ENCODE measurements around the gene CBX7. TPM values are rescaled to one million over a fixed set of nuclear protein-coding genes. Genes with fewer than 3 reads are reported as not detected.

CBX7 gene
- total and polyA plus RNA-seq, 2 experiments from 2014 or later, result 2.6 to 11.5 TPM

DNA sequence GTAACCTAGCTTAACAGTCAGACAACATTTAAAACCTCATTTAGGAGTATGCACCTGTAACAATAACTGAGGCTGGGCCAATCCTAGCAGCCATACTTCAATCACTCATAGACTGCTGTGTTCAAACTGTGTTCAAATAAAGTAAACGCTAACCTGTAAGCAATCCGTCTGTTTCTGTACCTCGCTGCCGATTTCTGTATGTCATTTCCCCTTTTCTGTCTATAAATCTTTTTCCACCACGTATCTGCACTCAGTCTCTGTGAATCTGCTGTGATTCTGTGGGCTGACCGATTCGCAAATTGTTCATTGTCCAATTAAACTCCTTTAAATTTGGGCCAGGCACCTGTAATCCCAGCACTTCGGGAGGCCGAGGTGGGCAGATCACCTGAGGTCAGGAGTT, 43.1 kb downstream of the CBX7 start:
- no peaks in the 10 kb centered on the region for H3K27me3 Mint-ChIP-seq (ENCODE audit: insufficient read depth, low read depth, poor library complexity)
- Histone ChIP-seq H3K4me2 (no peak overlapping the region), H3K4me3 (no peak overlapping the region), H3K27me3 (ENCODE audit: insufficient read depth) (peaks cover 7% of the 10 kb centered on the region), H3K9me2 (ENCODE audit: insufficient read depth) (no peaks in the 10 kb centered on the region), H4K20me1 (replicated peaks; ENCODE audit: insufficient read depth) (no peaks in the 10 kb centered on the region), H2AFZ (no peak overlapping the region), H3F3A (replicated peaks; ENCODE audit: low read depth) (no peaks in the 10 kb centered on the region), H3K79me2 (replicated peaks; ENCODE audit: insufficient read depth) (no peaks in the 10 kb centered on the region), H3K36me3 (ENCODE audit: insufficient read depth) (no peaks in the 10 kb centered on the region), H3K27ac (ENCODE audit: low read depth) (no peak overlapping the region), H3K4me1 (ENCODE audit: insufficient read depth) (peaks cover 5% of the 10 kb centered on the region)
- peaks cover 16% of the 10 kb centered on the region for H3K4me1 Mint-ChIP-seq
- H3K4me3 Mint-ChIP-seq, result no peak overlapping the region
- TF ChIP-seq EZH2phosphoT487 (IDR thresholded peaks at IDR 0.05; ENCODE audit: unreplicated experiment) (no peak), NANOG (IDR thresholded peaks at IDR 0.05; ENCODE audit: borderline replicate concordance) (no peak), JUNB (IDR thresholded peaks at IDR 0.05; ENCODE audit: unreplicated experiment) (no peak), POLR2AphosphoS5 (IDR thresholded peaks at IDR 0.05; ENCODE audit: low read depth) (no peak), STAT1 (IDR thresholded peaks at IDR 0.05; ENCODE audit: unreplicated experiment) (no peak), EZH2 (IDR thresholded peaks at IDR 0.05; ENCODE audit: low read depth, unreplicated experiment) (no peak), ZNF331 (CRISPR knock-in tag; IDR thresholded peaks at IDR 0.05; ENCODE audit: low read depth) (no peak), CREB1 (CRISPR knock-in tag; IDR thresholded peaks at IDR 0.05; ENCODE audit: low read depth) (no peak), ZNF114 (CRISPR knock-in tag; IDR thresholded peaks at IDR 0.05) (no peak)
- TF ChIP-seq, protein P1, sequence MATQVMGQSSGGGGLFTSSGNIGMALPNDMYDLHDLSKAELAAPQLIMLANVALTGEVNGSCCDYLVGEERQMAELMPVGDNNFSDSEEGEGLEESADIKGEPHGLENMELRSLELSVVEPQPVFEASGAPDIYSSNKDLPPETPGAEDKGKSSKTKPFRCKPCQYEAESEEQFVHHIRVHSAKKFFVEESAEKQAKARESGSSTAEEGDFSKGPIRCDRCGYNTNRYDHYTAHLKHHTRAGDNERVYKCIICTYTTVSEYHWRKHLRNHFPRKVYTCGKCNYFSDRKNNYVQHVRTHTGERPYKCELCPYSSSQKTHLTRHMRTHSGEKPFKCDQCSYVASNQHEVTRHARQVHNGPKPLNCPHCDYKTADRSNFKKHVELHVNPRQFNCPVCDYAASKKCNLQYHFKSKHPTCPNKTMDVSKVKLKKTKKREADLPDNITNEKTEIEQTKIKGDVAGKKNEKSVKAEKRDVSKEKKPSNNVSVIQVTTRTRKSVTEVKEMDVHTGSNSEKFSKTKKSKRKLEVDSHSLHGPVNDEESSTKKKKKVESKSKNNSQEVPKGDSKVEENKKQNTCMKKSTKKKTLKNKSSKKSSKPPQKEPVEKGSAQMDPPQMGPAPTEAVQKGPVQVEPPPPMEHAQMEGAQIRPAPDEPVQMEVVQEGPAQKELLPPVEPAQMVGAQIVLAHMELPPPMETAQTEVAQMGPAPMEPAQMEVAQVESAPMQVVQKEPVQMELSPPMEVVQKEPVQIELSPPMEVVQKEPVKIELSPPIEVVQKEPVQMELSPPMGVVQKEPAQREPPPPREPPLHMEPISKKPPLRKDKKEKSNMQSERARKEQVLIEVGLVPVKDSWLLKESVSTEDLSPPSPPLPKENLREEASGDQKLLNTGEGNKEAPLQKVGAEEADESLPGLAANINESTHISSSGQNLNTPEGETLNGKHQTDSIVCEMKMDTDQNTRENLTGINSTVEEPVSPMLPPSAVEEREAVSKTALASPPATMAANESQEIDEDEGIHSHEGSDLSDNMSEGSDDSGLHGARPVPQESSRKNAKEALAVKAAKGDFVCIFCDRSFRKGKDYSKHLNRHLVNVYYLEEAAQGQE (IDR thresholded peaks at IDR 0.05; ENCODE audit: unreplicated experiment), result no peak
- TF ChIP-seq, protein P2, sequence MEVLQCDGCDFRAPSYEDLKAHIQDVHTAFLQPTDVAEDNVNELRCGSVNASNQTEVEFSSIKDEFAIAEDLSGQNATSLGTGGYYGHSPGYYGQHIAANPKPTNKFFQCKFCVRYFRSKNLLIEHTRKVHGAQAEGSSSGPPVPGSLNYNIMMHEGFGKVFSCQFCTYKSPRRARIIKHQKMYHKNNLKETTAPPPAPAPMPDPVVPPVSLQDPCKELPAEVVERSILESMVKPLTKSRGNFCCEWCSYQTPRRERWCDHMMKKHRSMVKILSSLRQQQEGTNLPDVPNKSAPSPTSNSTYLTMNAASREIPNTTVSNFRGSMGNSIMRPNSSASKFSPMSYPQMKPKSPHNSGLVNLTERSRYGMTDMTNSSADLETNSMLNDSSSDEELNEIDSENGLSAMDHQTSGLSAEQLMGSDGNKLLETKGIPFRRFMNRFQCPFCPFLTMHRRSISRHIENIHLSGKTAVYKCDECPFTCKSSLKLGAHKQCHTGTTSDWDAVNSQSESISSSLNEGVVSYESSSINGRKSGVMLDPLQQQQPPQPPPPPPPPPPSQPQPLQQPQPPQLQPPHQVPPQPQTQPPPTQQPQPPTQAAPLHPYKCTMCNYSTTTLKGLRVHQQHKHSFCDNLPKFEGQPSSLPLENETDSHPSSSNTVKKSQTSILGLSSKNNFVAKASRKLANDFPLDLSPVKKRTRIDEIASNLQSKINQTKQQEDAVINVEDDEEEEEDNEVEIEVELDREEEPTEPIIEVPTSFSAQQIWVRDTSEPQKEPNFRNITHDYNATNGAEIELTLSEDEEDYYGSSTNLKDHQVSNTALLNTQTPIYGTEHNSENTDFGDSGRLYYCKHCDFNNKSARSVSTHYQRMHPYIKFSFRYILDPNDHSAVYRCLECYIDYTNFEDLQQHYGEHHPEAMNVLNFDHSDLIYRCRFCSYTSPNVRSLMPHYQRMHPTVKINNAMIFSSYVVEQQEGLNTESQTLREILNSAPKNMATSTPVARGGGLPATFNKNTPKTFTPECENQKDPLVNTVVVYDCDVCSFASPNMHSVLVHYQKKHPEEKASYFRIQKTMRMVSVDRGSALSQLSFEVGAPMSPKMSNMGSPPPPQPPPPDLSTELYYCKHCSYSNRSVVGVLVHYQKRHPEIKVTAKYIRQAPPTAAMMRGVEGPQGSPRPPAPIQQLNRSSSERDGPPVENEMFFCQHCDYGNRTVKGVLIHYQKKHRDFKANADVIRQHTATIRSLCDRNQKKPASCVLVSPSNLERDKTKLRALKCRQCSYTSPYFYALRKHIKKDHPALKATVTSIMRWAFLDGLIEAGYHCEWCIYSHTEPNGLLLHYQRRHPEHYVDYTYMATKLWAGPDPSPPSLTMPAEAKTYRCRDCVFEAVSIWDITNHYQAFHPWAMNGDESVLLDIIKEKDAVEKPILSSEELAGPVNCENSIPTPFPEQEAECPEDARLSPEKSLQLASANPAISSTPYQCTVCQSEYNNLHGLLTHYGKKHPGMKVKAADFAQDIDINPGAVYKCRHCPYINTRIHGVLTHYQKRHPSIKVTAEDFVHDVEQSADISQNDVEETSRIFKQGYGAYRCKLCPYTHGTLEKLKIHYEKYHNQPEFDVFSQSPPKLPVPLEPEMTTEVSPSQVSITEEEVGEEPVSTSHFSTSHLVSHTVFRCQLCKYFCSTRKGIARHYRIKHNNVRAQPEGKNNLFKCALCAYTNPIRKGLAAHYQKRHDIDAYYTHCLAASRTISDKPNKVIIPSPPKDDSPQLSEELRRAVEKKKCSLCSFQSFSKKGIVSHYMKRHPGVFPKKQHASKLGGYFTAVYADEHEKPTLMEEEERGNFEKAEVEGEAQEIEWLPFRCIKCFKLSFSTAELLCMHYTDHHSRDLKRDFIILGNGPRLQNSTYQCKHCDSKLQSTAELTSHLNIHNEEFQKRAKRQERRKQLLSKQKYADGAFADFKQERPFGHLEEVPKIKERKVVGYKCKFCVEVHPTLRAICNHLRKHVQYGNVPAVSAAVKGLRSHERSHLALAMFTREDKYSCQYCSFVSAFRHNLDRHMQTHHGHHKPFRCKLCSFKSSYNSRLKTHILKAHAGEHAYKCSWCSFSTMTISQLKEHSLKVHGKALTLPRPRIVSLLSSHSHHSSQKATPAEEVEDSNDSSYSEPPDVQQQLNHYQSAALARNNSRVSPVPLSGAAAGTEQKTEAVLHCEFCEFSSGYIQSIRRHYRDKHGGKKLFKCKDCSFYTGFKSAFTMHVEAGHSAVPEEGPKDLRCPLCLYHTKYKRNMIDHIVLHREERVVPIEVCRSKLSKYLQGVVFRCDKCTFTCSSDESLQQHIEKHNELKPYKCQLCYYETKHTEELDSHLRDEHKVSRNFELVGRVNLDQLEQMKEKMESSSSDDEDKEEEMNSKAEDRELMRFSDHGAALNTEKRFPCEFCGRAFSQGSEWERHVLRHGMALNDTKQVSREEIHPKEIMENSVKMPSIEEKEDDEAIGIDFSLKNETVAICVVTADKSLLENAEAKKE (CRISPR knock-in tag; IDR thresholded peaks at IDR 0.05), result no peak
- TF ChIP-seq, protein P3, sequence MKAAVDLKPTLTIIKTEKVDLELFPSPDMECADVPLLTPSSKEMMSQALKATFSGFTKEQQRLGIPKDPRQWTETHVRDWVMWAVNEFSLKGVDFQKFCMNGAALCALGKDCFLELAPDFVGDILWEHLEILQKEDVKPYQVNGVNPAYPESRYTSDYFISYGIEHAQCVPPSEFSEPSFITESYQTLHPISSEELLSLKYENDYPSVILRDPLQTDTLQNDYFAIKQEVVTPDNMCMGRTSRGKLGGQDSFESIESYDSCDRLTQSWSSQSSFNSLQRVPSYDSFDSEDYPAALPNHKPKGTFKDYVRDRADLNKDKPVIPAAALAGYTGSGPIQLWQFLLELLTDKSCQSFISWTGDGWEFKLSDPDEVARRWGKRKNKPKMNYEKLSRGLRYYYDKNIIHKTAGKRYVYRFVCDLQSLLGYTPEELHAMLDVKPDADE (IDR thresholded peaks at IDR 0.05), result no peak
- TF ChIP-seq, protein P4, sequence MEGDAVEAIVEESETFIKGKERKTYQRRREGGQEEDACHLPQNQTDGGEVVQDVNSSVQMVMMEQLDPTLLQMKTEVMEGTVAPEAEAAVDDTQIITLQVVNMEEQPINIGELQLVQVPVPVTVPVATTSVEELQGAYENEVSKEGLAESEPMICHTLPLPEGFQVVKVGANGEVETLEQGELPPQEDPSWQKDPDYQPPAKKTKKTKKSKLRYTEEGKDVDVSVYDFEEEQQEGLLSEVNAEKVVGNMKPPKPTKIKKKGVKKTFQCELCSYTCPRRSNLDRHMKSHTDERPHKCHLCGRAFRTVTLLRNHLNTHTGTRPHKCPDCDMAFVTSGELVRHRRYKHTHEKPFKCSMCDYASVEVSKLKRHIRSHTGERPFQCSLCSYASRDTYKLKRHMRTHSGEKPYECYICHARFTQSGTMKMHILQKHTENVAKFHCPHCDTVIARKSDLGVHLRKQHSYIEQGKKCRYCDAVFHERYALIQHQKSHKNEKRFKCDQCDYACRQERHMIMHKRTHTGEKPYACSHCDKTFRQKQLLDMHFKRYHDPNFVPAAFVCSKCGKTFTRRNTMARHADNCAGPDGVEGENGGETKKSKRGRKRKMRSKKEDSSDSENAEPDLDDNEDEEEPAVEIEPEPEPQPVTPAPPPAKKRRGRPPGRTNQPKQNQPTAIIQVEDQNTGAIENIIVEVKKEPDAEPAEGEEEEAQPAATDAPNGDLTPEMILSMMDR (conservative IDR thresholded peaks at IDR 0.05; ENCODE audit: low read depth in 2 of 2), result no peak
- no peak overlapping the region for H3K27ac Mint-ChIP-seq
- DNase-seq (ENCODE audit: low spot score), result no peak
- no peaks in the 10 kb centered on the region for H3K36me3 Mint-ChIP-seq (ENCODE audit: low read depth)
- no peaks in the 10 kb centered on the region for H3K9me3 Mint-ChIP-seq
- ATAC-seq, result no peak

Data from GM23338 (cell line).